Esophagus squamous epithelium (tissue), 5 donors: Measurements from ENCODE around the gene IL11. TPM values are rescaled to one million over a fixed set of nuclear protein-coding genes. Genes with fewer than 3 reads are reported as not detected.
"Not testable (repeated sequence)": the region's sequence is repeated elsewhere in the genome, so short reads cannot be mapped to it uniquely, and the experiment has no call there.

Experiments used
- DNase-seq: peaks from one replicate; lab custom pipeline; 2025; lab: John Stamatoyannopoulos, UW
- H3K27ac ChIP-seq, 4 donors: fragments of 200-600 bp; sonication (generic); one replicate each; pipeline ENCODE4 v1.5.1; 2016 to 2019; ENCODE audit warnings: mild to moderate bottlenecking in 1 of 4
- H3K27me3 ChIP-seq, 4 donors: fragments of 200-600 bp; sonication (generic); 1 replicate in 3 of 4; 2 replicates in 1 of 4; pipeline versions ENCODE4 v1.5.1 to v1.6.0; 2017 to 2021; ENCODE audit warnings: antibody characterized with exemption in 1 of 4
- H3K36me3 ChIP-seq, 3 donors: fragments of 200-600 bp; sonication (generic); one replicate each; pipeline ENCODE4 v1.5.1; 2016 to 2019
- H3K4me1 ChIP-seq, 3 donors: fragments of 200-600 bp; sonication (generic); one replicate each; pipeline ENCODE4 v1.5.1; 2017 to 2019
- H3K4me3 ChIP-seq, 4 donors: fragments of 200-600 bp; sonication (generic); 1 replicate in 3 of 4; 2 replicates in 1 of 4; pipeline ENCODE4 v1.5.1; 2016 to 2019; ENCODE audit warnings: mild to moderate bottlenecking in 2 of 4, moderate library complexity in 1 of 4
- H3K9me3 ChIP-seq, 3 donors: fragments of 200-600 bp; sonication (generic); one replicate each; pipeline ENCODE4 v1.5.1; 2016 to 2019
- CTCF ChIP-seq, 6 experiments: fragments of 450-650 bp in 4 of 6; fragments of 200-600 bp in 2 of 6; sonication (generic) in 2 of 6; IDR thresholded peaks; one replicate each; pipeline ENCODE4 v1.5.1; 2016 to 2019; ENCODE audit warnings: antibody characterized with exemption in 6 of 6, mild to moderate bottlenecking in 4 of 6, moderate library complexity in 4 of 6
- POLR2A ChIP-seq, 4 donors: fragments of 450-650 bp; IDR thresholded peaks; one replicate each; pipeline ENCODE4 v1.6.1; 2017; ENCODE audit warnings: antibody characterized with exemption in 4 of 4, mild to moderate bottlenecking in 4 of 4, moderate library complexity in 3 of 4
- WGBS, 2 donors: methylation state at CpG; one replicate each; pipeline ENCODE4 v1.1.5; 2018; 5-methylcytosine and 5-hydroxymethylcytosine counted together
- intact Hi-C: fragments of 100-400 bp; cut with DNase I; formaldehyde crosslinking; loops from one replicate; pipeline ENCODE4 v1.15.0; 2022
- total RNA-seq, 4 donors: library from RNA; depleted of rRNA; stranded (reverse); fragments of >200 nt; gene quantifications; one replicate each; pipeline ENCODE4 v1.1.0, GENCODE V29; 2016
- donor health status: DM: yes; HTN: yes; CAD: no.

IL11 gene
- total RNA-seq, 4 donors from 2014 or later, result not detected

DNA sequence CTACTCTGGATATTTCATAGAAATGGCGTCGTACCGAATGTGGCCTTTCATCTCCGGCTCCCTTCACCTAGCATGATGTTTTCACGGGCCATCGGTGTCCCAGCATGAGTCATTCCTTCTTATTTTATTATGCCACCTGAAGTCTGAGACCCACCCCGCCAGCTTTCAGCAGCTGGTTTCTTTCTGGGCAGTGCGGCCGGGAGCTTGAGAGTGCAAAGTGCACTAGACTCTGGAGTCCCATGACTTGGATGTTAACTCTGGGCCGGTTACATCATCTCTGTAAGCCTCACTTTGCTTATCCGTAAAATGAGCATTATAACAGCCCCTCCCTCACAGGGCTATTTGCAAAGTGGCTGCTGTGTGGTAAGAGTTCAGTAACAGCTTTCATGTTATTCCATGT lies 36.4 kb downstream of the IL11 start:
- 65 to 68% methylated on average over 11 of the region's 11 CpGs for WGBS, 2 donors
- H3K27me3 ChIP-seq, result peaks cover 0 to 37% (median 0%) of the 10 kb centered on the region in 4 donors
- H3K4me1 ChIP-seq, result peaks cover 0 to 8% (median 4%) of the 10 kb centered on the region in 3 donors
- TF ChIP-seq POLR2A (IDR thresholded peaks at IDR 0.05), result no peak
- H3K4me3 ChIP-seq, result no peak overlapping the region
- no peaks in the 10 kb centered on the region for H3K36me3 ChIP-seq
- no peak overlapping the region for H3K27ac ChIP-seq
- intact Hi-C loops, result no loop called here
- no peak for DNase-seq
- no peaks in the 10 kb centered on the region for H3K9me3 ChIP-seq

DNA sequence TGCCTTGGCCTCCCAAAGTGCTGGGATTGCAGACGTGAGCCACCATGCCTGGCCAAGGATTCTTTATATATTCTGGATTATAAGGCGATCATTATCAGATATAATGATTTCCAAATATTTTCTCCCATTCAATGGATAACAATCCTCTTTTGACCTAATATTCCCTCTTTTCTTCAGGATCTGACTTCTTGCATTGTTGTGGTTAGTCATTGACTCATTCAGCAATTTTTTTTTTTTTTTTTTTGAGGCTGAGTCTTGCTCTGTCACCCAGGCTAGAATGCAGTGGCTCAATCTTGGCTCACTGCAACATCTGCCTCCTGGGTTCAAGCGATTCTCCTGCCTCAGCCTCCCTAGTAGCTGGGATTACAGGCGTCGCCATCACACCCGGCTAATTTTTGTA lies 40.5 kb downstream of the IL11 start:
- H3K9me3 ChIP-seq, H3K36me3 ChIP-seq, H3K4me1 ChIP-seq, DNase-seq, H3K27ac ChIP-seq, H3K4me3 ChIP-seq, intact Hi-C loops: not testable (repeated sequence)
- WGBS, 2 donors, result 77 to 85% methylated on average over 6 of the region's 6 CpGs
- peaks cover 0 to 28% (median 0%) of the 10 kb centered on the region in 4 donors for H3K27me3 ChIP-seq

DNA sequence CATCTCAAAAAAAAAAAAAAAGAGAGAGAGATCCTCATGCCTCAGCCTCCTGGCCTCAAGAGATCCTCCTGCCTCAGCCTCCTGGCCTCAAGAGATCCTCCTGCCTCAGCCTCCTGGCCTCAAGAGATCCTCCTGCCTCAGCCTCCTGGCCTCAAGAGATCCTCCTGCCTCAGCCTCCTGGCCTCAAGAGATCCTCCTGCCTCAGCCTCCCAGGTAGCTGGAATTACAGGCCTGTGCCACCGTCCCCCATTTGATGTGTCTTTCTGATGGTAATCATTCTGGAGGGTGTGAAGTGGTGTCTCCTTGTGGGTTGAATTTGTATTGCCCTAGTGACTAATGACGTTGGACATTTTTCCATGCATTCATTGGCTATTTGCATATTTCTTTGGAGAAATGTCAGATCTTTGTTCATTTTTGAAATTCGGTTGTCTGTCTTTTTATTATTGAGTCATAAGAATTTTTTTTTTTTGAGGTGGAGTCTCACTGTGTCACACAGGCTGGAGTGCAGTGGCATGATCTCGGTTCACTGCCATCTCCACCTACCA lies 41.4 kb downstream of the IL11 start:
- H3K36me3 ChIP-seq, intact Hi-C loops, H3K27ac ChIP-seq, H3K4me3 ChIP-seq, H3K9me3 ChIP-seq, H3K4me1 ChIP-seq, DNase-seq: not testable (repeated sequence)
- WGBS, 2 donors, result 64 to 65% methylated on average over 4 of the region's 4 CpGs
- H3K27me3 ChIP-seq, result peaks cover 0 to 25% (median 0%) of the 10 kb centered on the region in 4 donors

DNA sequence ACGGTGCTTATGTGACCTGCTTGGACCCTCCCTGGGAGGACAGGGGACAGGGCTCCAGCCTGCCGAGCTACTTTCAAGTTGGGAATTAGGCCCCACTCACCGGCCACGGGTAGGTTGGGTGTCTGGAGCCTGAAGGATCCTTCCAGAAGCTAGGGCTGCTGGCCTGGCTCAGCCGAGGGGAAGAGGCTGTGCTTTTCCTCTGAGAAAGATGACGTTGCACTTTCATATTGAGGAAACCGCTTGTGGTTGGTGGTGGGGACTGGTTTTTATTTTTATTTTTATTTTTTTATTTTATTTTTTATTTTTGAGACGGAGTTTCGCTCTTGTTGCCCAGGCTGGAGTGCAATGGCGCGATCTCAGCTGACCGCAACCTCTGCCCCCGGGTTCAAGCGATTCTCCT lies 45.1 kb downstream of the IL11 start, which contains the start of gene TMEM150B:
TMEM150B (minus strand) TSS at position 170 of the 400 bp plus-strand sequence. CDS start 4,305 bp downstream, outside the sequence.
- peaks cover 0 to 33% (median 0%) of the 10 kb centered on the region in 4 donors for H3K27me3 ChIP-seq
- no peaks in the 10 kb centered on the region for H3K36me3 ChIP-seq
- no peak for TF ChIP-seq POLR2A (IDR thresholded peaks at IDR 0.05)
- TF ChIP-seq CTCF (IDR thresholded peaks at IDR 0.05), result no peak
- intact Hi-C loops, result no loop called here
- peak within 1 kb of the TSS in 2 of 4 donors; percentile 6 to 67 for H3K27ac ChIP-seq
- H3K9me3 ChIP-seq, result no peaks in the 10 kb centered on the region
- no peak for DNase-seq
- 64 to 68% methylated on average over 13 to 14 of the region's 14 CpGs for WGBS, 2 donors
- H3K4me3 ChIP-seq, result peak within 1 kb of the TSS in 1 of 4 donors; percentile 27
- H3K4me1 ChIP-seq, result no peaks in the 10 kb centered on the region

- peak overlapping the region in 1 of 4 donors; percentile 67 for H3K27ac ChIP-seq
- DNase-seq, result no peak
- intact Hi-C loops, result no loop called here
- no peaks in the 10 kb centered on the region for H3K4me1 ChIP-seq
- no peaks in the 10 kb centered on the region for H3K9me3 ChIP-seq
- H3K27me3 ChIP-seq, result peaks cover 0 to 38% (median 0%) of the 10 kb centered on the region in 4 donors
- TF ChIP-seq CTCF (IDR thresholded peaks at IDR 0.05) (no peak), POLR2A (IDR thresholded peaks at IDR 0.05) (no peak)
- peak overlapping the region in 1 of 4 donors; percentile 27 for H3K4me3 ChIP-seq
- H3K36me3 ChIP-seq, result no peaks in the 10 kb centered on the region
- 48 to 67% methylated on average over 6 of the region's 6 CpGs for WGBS, 2 donors
Measured at GRCh38 chr19:55324662-55325061, 45.6 kb downstream of the IL11 start.

DNA sequence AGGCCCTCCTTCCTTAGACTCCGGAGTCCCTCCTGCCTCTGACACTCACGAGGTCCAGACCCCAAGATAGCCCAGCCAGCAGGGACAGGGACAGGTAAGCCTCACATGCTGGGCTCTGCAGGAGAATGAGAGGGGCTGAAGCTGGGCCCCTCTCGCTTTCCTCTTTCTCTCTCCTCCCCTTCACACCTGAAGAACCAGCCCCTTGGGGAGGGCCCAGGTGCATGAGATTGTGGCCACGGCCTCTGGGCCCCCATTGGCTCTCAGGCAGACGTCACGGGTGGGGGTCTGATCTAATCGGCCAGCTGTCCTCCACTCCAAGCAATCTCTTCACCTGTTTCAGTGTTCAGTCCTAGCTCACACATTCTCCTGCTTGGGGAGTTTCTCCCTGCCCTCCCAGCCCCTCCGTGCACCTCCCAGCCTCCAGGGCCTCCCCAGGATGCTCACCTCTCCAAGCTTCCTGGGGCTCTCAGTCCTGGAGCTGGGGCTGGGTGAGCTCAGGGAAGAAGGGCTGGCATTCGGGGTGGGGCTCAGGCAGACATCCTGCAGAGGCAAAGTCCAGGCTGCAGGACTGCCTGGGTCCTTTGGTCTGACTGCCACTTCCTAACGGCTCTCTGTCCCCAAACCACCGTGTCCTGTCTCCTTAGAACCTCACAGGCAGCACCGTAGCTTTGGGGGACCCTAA lies 47.9 kb downstream of the IL11 start:
- no peak for DNase-seq
- Histone ChIP-seq H3K27ac (no peak overlapping the region), H3K9me3 (no peaks in the 10 kb centered on the region), H3K4me3 (no peak overlapping the region), H3K36me3 (no peaks in the 10 kb centered on the region), H3K27me3 (peaks cover 0 to 42% (median 0%) of the 10 kb centered on the region in 4 donors), H3K4me1 (no peaks in the 10 kb centered on the region)
- TF ChIP-seq POLR2A (IDR thresholded peaks at IDR 0.05), result no peak
- no peak for TF ChIP-seq CTCF (IDR thresholded peaks at IDR 0.05)
- intact Hi-C loops, result no loop called here
- 59 to 74% methylated on average over 10 of the region's 12 CpGs for WGBS, 2 donors
